Thyroid gland (tissue), 4 donors: ENCODE measurements around the gene STARD9.

ENCODE experiments used
- POLR2A ChIP-seq, 2 donors: fragments of 450-650 bp; IDR thresholded peaks; one replicate each; pipeline ENCODE4 v1.6.1; 2017; ENCODE audit warnings: antibody characterized with exemption in 2 of 2, mild to moderate bottlenecking in 2 of 2, moderate library complexity in 1 of 2
- TF ChIP-seq, protein P1 (sequence below), 6 experiments: fragments of 200-600 bp in 3 of 6; fragments of 450-650 bp in 3 of 6; sonication (generic) in 3 of 6; IDR thresholded peaks; one replicate each; pipeline ENCODE4 v1.5.1; 2016 to 2019; ENCODE audit warnings: antibody characterized with exemption in 6 of 6, mild to moderate bottlenecking in 2 of 6, inconsistent platforms in 1 of 6, moderate library complexity in 1 of 6

GRCh38 chr15:42727750-42728381 lies 152.5 kb downstream of the STARD9 start:
- TF ChIP-seq, protein P1, sequence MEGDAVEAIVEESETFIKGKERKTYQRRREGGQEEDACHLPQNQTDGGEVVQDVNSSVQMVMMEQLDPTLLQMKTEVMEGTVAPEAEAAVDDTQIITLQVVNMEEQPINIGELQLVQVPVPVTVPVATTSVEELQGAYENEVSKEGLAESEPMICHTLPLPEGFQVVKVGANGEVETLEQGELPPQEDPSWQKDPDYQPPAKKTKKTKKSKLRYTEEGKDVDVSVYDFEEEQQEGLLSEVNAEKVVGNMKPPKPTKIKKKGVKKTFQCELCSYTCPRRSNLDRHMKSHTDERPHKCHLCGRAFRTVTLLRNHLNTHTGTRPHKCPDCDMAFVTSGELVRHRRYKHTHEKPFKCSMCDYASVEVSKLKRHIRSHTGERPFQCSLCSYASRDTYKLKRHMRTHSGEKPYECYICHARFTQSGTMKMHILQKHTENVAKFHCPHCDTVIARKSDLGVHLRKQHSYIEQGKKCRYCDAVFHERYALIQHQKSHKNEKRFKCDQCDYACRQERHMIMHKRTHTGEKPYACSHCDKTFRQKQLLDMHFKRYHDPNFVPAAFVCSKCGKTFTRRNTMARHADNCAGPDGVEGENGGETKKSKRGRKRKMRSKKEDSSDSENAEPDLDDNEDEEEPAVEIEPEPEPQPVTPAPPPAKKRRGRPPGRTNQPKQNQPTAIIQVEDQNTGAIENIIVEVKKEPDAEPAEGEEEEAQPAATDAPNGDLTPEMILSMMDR (IDR thresholded peaks at IDR 0.05): no peak
- no peak for TF ChIP-seq POLR2A (IDR thresholded peaks at IDR 0.05)
